Endometrial microvascular endothelial cells (primary cell): ENCODE data around the gene C1GALT1. TPM values are rescaled to one million over a fixed set of nuclear protein-coding genes. Genes with fewer than 3 reads are reported as not detected.
"Not testable (repeated sequence)": the region's sequence is repeated elsewhere in the genome, so short reads cannot be mapped to it uniquely, and the experiment has no call there.

ENCODE experiments used
- in situ Hi-C: cut with HindIII; loops from 2 replicates; pipeline ENCODE4 v1.10.0; 2017; ENCODE audit warnings: low sequenced_read_pairs, low pct_unique_long_range_greater_than_20kb; ENCODE audit errors: inconsistent ontology term
- total RNA-seq: library from RNA; depleted of rRNA; stranded (reverse); fragments of >200 nt; gene quantifications from one replicate; pipeline ENCODE4 v1.2.3, GENCODE V29; 2015; ENCODE audit errors: inconsistent ontology term

The C1GALT1 gene
- total RNA-seq: 69.4 TPM

GRCh38 chr7:7182156-7183060 lies at the start of gene C1GALT1:
Gene C1GALT1 (plus strand): TSS chr7:7182544. CDS start chr7:7234320, 51,776 bp downstream.
- in situ Hi-C loops: no loop called here

GRCh38 chr7:7134046-7134445 lies 48.3 kb upstream of the C1GALT1 start:
- in situ Hi-C loops: no loop called here

- in situ Hi-C loops: no loop called here
Observed at GRCh38 chr7:7135074-7135473, 47.3 kb upstream of the C1GALT1 start.

GRCh38 chr7:7135924-7136323 lies 46.4 kb upstream of the C1GALT1 start:
- in situ Hi-C loops: not testable (repeated sequence)

- in situ Hi-C loops: no loop called here
Observed at GRCh38 chr7:7136466-7137381, 45.6 kb upstream of the C1GALT1 start.

- in situ Hi-C loops: no loop called here
Observed at GRCh38 chr7:7138897-7139296, 43.4 kb upstream of the C1GALT1 start.

- in situ Hi-C loops: not testable (repeated sequence)
Observed at GRCh38 chr7:7143404-7143803, 38.9 kb upstream of the C1GALT1 start.

- in situ Hi-C loops: not testable (repeated sequence)
Observed at GRCh38 chr7:7145151-7145550, 37.2 kb upstream of the C1GALT1 start.

- in situ Hi-C loops: no loop called here
Observed at GRCh38 chr7:7146837-7147236, 35.5 kb upstream of the C1GALT1 start.

GRCh38 chr7:7148798-7149481 lies 33.4 kb upstream of the C1GALT1 start:
- in situ Hi-C loops: no loop called here

- in situ Hi-C loops: no loop called here
Observed at GRCh38 chr7:7151285-7151684, 31.1 kb upstream of the C1GALT1 start.

- in situ Hi-C loops: no loop called here
Observed at GRCh38 chr7:7151865-7152264, 30.5 kb upstream of the C1GALT1 start.

- in situ Hi-C loops: no loop called here
Observed at GRCh38 chr7:7152315-7152714, 30.0 kb upstream of the C1GALT1 start.

- in situ Hi-C loops: not testable (repeated sequence)
Observed at GRCh38 chr7:7154355-7154754, 28.0 kb upstream of the C1GALT1 start.

- in situ Hi-C loops: no loop called here
Observed at GRCh38 chr7:7156663-7157062, 25.7 kb upstream of the C1GALT1 start.

- in situ Hi-C loops: no loop called here
Observed at GRCh38 chr7:7157177-7157886, 25.0 kb upstream of the C1GALT1 start.

- in situ Hi-C loops: no loop called here
Observed at GRCh38 chr7:7157887-7158271, 24.5 kb upstream of the C1GALT1 start.

- in situ Hi-C loops: no loop called here
Observed at GRCh38 chr7:7159063-7159658, 23.2 kb upstream of the C1GALT1 start.
